HUES48 (cell line): ENCODE measurements around the gene SEZ6L.

ENCODE experiments used
- H3K27ac ChIP-seq: one replicate; pipeline ENCODE4 v1.7.0; 2013; ENCODE audit warnings: low read depth, low read length, inconsistent platforms
- H3K27me3 ChIP-seq: 2 replicates; pipeline ENCODE4 v1.6.1; 2013; ENCODE audit warnings: mild to moderate bottlenecking, low read length; ENCODE audit not compliant: control insufficient read depth, insufficient read depth
- H3K36me3 ChIP-seq: 2 replicates; pipeline ENCODE4 v1.6.1; 2013; ENCODE audit warnings: low read length; ENCODE audit not compliant: control insufficient read depth, insufficient read depth
- H3K4me1 ChIP-seq: 2 replicates; pipeline ENCODE4 v1.6.1; 2013; ENCODE audit warnings: mild to moderate bottlenecking, low read length; ENCODE audit not compliant: control insufficient read depth, insufficient read depth
- H3K4me3 ChIP-seq: 2 replicates; pipeline ENCODE4 v1.5.1; 2013; ENCODE audit warnings: mild to moderate bottlenecking, low read depth, low read length
- H3K9ac ChIP-seq: 2 replicates; pipeline ENCODE4 v1.6.1; 2013; ENCODE audit warnings: mild to moderate bottlenecking, low read depth, low read length, moderate library complexity
- H3K9me3 ChIP-seq: 2 replicates; pipeline ENCODE4 v1.6.1; 2013; ENCODE audit warnings: low read length; ENCODE audit not compliant: control insufficient read depth, insufficient read depth

Gene SEZ6L

DNA sequence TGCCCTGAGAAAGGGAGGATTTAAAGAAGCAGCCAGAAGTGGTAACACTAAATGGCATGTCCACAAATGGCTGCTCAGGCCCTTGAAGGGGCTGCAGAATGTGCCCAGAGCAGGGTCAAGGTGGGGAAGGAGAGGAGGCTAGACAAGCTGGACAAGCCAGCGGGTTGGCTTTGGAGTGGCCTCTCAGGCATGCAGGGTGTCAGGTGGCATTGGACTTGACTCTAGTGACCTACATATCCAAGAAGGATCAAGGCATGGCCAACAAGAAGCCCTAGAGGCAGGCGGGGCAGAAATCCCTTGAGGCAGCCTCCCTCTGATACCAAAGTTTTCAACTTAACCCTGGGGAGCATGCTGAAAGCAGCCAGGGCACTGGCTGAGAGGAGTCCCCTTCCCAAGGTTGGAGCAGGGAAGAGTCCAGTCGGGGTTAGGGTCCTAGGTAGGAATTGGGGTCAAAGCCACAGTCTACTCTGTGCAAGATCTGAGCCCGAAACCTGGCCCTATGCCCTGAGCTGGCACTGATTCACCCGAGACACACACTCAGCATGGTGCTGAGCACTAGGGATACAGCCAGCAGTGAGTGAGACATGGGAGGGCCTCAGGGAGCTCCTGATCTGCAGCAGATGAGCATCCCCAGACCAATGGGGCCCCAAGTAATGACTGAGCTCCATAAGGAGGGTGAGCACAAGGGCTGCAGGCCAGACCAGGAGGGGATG, 164.0 kb downstream of the SEZ6L start:
- Histone ChIP-seq H3K4me1 (no peaks in the 10 kb centered on the region), H3K27me3 (peaks cover 13% of the 10 kb centered on the region), H3K9ac (no peak overlapping the region), H3K4me3 (no peak overlapping the region), H3K27ac (no peak overlapping the region), H3K36me3 (no peaks in the 10 kb centered on the region), H3K9me3 (no peaks in the 10 kb centered on the region)

- Histone ChIP-seq H3K27me3 (peaks cover 13% of the 10 kb centered on the region), H3K27ac (no peak overlapping the region), H3K9me3 (no peaks in the 10 kb centered on the region)
Measured at GRCh38 chr22:26334232-26334631, 165.0 kb downstream of the SEZ6L start.

GRCh38 chr22:26336773-26337172, 167.5 kb downstream of the SEZ6L start:
- Histone ChIP-seq H3K9me3 (no peaks in the 10 kb centered on the region), H3K36me3 (no peaks in the 10 kb centered on the region), H3K4me3 (no peak overlapping the region), H3K9ac (no peak overlapping the region), H3K27me3 (peaks cover 13% of the 10 kb centered on the region), H3K4me1 (no peaks in the 10 kb centered on the region), H3K27ac (no peak overlapping the region)

More at GRCh38 chr22:26334232-26334631, 165.0 kb downstream of the SEZ6L start:
- no peak overlapping the region for H3K4me3 ChIP-seq
- H3K36me3 ChIP-seq, result no peaks in the 10 kb centered on the region
- no peak overlapping the region for H3K9ac ChIP-seq
- H3K4me1 ChIP-seq, result no peaks in the 10 kb centered on the region

DNA sequence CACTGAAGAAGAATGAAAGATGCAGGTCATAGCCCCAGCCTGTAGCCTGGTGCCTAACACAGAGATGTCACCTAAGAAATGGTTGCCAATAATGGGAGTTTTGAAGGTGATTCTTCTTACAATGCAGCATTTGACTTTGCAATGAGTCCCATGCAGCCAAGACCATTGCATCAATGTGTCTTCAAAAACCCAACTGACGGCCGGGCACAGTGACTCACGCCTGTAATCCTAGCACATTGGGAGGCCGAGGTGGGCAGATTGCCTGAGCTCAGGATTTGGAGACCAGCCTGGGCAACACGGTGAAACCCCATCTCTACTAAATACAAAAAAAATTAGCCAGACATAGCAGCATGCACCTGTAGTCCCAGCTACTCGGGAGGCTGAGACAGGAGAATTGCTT, 170.5 kb downstream of the SEZ6L start:
- no peak overlapping the region for H3K27ac ChIP-seq
- H3K9me3 ChIP-seq, result no peaks in the 10 kb centered on the region
- no peaks in the 10 kb centered on the region for H3K36me3 ChIP-seq
- peaks cover 6% of the 10 kb centered on the region for H3K27me3 ChIP-seq
- no peak overlapping the region for H3K4me3 ChIP-seq
- H3K4me1 ChIP-seq, result no peaks in the 10 kb centered on the region
- H3K9ac ChIP-seq, result no peak overlapping the region

GRCh38 chr22:26342745-26343410, 173.6 kb downstream of the SEZ6L start:
- Histone ChIP-seq H3K27me3 (no peaks in the 10 kb centered on the region; the same call in none of the 2 replicates), H3K4me3 (no peak overlapping the region), H3K4me1 (no peaks in the 10 kb centered on the region), H3K9me3 (no peaks in the 10 kb centered on the region), H3K9ac (no peak overlapping the region), H3K27ac (no peak overlapping the region), H3K36me3 (no peaks in the 10 kb centered on the region)

- Histone ChIP-seq H3K36me3 (no peaks in the 10 kb centered on the region), H3K27ac (no peak overlapping the region), H3K9ac (no peak overlapping the region), H3K4me3 (no peak overlapping the region), H3K9me3 (no peaks in the 10 kb centered on the region), H3K4me1 (no peaks in the 10 kb centered on the region), H3K27me3 (no peaks in the 10 kb centered on the region; the same call in 1 of the 2 replicates)
Measured at GRCh38 chr22:26345496-26345895, 176.2 kb downstream of the SEZ6L start.

DNA sequence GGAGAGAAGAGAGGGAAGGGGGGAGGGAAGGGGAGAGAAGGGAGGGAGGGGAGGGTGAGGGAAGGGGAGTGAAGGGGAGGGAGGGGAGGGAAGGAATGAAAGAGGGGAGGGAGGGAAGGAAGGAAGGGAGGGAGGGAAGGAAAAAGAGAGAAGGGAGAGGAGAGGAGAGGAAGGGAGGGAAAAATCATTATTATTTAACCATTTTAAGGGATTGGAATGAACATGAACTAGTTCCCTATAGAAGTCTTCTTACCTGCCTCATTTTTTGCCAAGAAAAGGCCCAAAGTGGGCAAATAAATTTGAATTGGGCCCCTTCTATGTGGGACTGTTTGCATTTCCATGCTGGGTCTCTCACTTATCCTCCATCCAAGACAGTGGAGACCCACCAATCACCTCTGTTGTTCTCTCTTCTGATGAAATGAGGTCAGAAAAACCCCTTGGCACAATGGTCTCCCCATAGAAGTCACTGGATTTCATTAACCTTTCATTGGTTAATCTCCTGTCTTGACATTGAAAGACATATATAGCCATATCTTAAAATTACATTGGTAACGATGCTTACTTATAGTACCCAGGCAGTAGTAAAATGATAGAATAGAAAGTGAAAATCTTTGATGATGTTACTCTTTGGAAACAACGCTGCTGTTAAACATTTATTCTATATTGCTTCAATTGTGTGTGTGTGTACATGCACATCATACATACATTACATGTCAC, 179.7 kb downstream of the SEZ6L start:
- no peak overlapping the region for H3K27ac ChIP-seq
- no peaks in the 10 kb centered on the region for H3K36me3 ChIP-seq
- no peaks in the 10 kb centered on the region for H3K27me3 ChIP-seq

GRCh38 chr22:26354707-26355106, 185.4 kb downstream of the SEZ6L start:
- no peaks in the 10 kb centered on the region for H3K9me3 ChIP-seq
- H3K36me3 ChIP-seq, result no peaks in the 10 kb centered on the region
- no peaks in the 10 kb centered on the region for H3K27me3 ChIP-seq
- no peaks in the 10 kb centered on the region for H3K4me1 ChIP-seq
- no peak overlapping the region for H3K4me3 ChIP-seq
- no peak overlapping the region for H3K27ac ChIP-seq
- H3K9ac ChIP-seq, result no peak overlapping the region

More for the DNA sequence above, 179.7 kb downstream of the SEZ6L start:
- Histone ChIP-seq H3K9me3 (no peaks in the 10 kb centered on the region), H3K4me1 (no peaks in the 10 kb centered on the region), H3K4me3 (no peak overlapping the region), H3K9ac (no peak overlapping the region)

DNA sequence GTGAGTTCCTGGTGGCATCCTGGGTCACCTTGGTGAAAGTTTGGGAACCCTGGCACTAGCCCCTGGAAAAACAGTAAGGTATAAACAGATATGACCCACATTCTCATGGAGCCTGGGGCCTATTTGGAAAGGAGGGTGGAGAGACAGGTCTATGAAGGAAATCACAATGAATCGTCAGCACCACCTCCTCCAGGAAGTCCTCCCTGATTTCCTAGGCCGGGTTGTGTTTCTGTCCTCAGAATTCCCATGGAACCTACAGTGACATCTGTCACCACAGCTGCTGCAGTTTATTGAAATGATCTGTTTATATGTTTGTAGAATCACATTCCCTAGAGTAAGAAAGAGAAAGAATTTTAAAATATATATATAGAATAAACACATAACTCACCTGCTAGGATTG, 188.0 kb downstream of the SEZ6L start:
- no peak overlapping the region for H3K27ac ChIP-seq
- no peaks in the 10 kb centered on the region for H3K36me3 ChIP-seq
- no peaks in the 10 kb centered on the region for H3K27me3 ChIP-seq
- no peaks in the 10 kb centered on the region for H3K9me3 ChIP-seq
- H3K4me1 ChIP-seq, result peaks cover 6% of the 10 kb centered on the region; the same call in 1 of the 2 replicates
- no peak overlapping the region for H3K9ac ChIP-seq
- no peak overlapping the region for H3K4me3 ChIP-seq

DNA sequence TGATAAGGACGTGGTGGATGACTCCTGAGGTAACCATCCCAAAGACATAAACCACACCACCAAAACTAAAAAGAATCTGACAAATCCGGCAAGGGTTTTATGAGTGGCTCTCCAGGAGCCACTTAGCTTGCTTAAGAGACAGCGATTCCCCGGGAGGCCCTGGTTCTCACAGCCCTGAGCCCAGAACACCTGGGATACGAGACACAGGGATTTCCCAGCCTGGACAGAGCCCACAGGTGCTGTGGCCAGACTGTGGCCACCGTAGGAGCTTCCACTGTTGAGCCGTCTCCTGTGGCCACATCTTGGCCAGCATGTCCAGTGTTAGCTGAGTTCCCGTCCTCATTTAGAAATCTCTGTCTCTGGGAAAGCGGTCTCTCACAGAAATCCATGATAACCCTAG, 188.6 kb downstream of the SEZ6L start:
- Histone ChIP-seq H3K27ac (no peak overlapping the region), H3K9ac (no peak overlapping the region), H3K4me3 (no peak overlapping the region), H3K4me1 (peaks cover 6% of the 10 kb centered on the region; the same call in 1 of the 2 replicates), H3K36me3 (no peaks in the 10 kb centered on the region), H3K9me3 (no peaks in the 10 kb centered on the region), H3K27me3 (no peaks in the 10 kb centered on the region)

GRCh38 chr22:26359156-26359555, 189.9 kb downstream of the SEZ6L start:
- peaks cover 6% of the 10 kb centered on the region; the same call in 1 of the 2 replicates for H3K4me1 ChIP-seq
- H3K27me3 ChIP-seq, result no peaks in the 10 kb centered on the region
- H3K9ac ChIP-seq, result no peak overlapping the region
- H3K27ac ChIP-seq, result no peak overlapping the region
- H3K4me3 ChIP-seq, result no peak overlapping the region
- H3K36me3 ChIP-seq, result no peaks in the 10 kb centered on the region
- no peaks in the 10 kb centered on the region for H3K9me3 ChIP-seq
